Measurements from ENCODE around the gene SPIN2A.
"Not testable (repeated sequence)": the region's sequence is repeated elsewhere in the genome, so short reads cannot be mapped to it uniquely, and the experiment has no call there.

The SPIN2A gene

DNA sequence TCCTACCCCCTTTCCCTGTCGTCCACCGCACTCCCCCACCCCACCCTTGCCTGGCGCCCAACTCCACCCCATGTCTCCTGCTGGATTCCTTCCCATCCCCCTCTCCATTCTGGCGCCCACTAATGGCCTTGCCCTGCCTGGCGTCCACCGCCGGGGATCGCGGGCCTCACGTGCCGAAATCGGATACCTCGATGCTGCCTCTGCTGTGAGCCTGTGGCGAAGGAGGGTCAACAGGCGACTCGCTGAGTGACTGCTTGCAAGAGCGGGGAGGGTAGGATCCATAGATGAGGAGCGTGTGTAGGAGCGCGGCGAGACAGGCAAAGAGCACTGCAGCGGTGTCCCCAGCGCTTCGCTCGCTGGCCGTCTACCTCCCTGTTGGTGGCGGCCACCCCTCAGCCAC, at the start of gene SPIN2A:
Gene SPIN2A (minus strand): TSS at position 325 of the 400 bp plus-strand sequence. CDS start 800 bp downstream, outside the sequence.
- DNase-seq (ENCODE audit: low read depth) = not testable (repeated sequence)
- peak within 1 kb of the TSS; percentile 37 for H3K4me3 ChIP-seq (replicated peaks; ENCODE audit: low read depth, low read length)

DNA sequence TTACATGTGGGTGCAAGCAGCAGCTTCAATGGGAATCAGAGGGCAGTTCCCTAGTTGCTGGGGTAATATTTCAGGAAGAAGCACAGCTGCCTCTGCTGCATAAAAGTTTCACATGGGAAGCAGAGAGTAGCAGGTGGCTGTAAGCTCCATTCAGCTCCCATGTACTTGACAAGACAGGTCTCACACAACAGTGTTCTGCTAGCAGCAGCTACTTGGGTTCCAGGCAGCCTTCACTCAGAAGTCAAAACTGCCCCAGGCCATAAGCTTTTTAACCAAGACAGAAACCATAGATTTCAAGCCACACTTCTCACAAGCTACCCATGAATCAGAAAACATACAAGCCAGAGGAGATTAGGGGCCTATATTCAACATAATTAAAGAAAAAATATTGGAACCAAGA, 41.4 kb upstream of the SPIN2A start:
- TF ChIP-seq CTCF (IDR thresholded peaks at IDR 0.05; ENCODE audit: low read length, missing control alignments) = no peak
- DNase-seq (ENCODE audit: low read depth) = no peak
- H3K4me3 ChIP-seq (replicated peaks; ENCODE audit: low read depth, low read length) = no peak overlapping the region

DNA sequence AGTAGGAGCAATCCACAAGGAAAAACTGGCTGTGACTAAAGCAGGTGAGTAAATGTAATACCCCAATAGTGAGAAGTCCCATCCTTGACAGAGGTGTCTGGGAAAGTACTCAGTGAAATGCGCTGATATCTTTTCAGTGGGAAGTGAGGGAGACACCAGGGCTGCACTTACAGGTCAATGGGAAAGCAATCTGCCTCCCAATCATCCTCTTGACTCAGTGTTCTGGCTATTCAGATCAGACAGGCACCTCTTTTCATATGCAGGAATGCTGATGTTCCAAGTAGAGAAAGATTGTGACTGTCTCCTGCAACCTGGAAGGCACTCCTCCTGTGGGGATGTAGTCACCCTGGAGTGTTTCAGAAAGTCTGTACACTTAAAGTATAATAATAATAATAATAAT, 39.9 kb upstream of the SPIN2A start:
- no peak for DNase-seq (ENCODE audit: low read depth)
- no peak for TF ChIP-seq CTCF (IDR thresholded peaks at IDR 0.05; ENCODE audit: low read length, missing control alignments)
- no peak overlapping the region for H3K4me3 ChIP-seq (replicated peaks; ENCODE audit: low read depth, low read length)

DNA sequence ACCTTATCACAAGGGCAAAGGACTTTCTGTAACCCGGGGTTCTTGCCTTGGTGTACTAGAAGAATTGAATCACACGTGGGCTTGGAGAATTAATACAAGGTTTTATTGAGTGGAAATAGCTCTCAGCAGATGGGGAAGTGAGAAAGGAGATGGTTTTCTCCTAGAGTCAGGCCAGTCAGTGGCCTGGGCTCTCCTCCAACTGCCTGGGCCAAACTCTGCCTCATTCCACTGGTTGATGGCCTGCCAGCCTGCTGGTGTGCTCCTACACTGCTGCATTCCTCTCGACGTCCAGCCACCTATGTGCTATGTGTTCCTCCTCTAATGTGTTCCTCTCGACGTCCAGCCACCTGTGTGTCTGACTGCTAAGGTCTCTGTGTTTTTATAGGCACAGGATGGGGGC, 35.3 kb upstream of the SPIN2A start:
- TF ChIP-seq CTCF (IDR thresholded peaks at IDR 0.05; ENCODE audit: low read length, missing control alignments) = no peak

GRCh38 chrX:57156397-57157049, 19.3 kb upstream of the SPIN2A start:
- H3K4me3 ChIP-seq (replicated peaks; ENCODE audit: low read depth, low read length) = no peak overlapping the region
- peak; percentile 47 for TF ChIP-seq CTCF (IDR thresholded peaks at IDR 0.05; ENCODE audit: low read length, missing control alignments)
- peak; percentile 52 for DNase-seq (ENCODE audit: low read depth)

More for the DNA sequence above, 35.3 kb upstream of the SPIN2A start:
- peak; percentile 0 for DNase-seq (ENCODE audit: low read depth)
- H3K4me3 ChIP-seq (replicated peaks; ENCODE audit: low read depth, low read length) = no peak overlapping the region

GRCh38 chrX:57155171-57155570, 18.0 kb upstream of the SPIN2A start:
- DNase-seq (ENCODE audit: low read depth) = no peak
- TF ChIP-seq CTCF (IDR thresholded peaks at IDR 0.05; ENCODE audit: low read length, missing control alignments) = no peak
- H3K4me3 ChIP-seq (replicated peaks; ENCODE audit: low read depth, low read length) = no peak overlapping the region

DNA sequence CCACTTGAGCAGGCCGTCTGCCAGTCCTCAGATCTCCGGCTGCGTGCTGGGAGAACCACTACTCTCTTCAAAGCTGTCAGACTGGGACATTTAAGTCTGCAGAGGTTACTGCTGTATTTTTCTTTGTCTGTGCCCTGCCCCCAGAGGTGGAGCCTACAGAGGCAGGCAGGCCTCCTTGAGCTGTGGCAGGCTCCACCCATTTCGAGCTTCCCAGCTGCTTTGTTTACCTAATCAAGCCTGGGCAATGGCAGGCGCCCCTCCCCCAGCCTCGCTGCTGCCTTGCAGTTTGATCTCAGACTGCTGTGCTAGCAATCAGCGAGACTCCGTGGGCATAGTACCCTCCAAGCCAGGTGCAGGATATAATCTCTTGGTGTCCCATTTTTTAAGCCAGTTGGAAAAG, 15.0 kb upstream of the SPIN2A start:
- not testable (repeated sequence) for DNase-seq (ENCODE audit: low read depth); H3K4me3 ChIP-seq (replicated peaks; ENCODE audit: low read depth, low read length)

GRCh38 chrX:57138674-57139073, 1.5 kb upstream of the SPIN2A start:
- TF ChIP-seq CTCF (IDR thresholded peaks at IDR 0.05; ENCODE audit: low read length, missing control alignments) = no peak
- no peak overlapping the region for H3K4me3 ChIP-seq (replicated peaks; ENCODE audit: low read depth, low read length)
- DNase-seq (ENCODE audit: low read depth) = no peak
